ENCODE data around the gene NLRP3.

NLRP3 gene

DNA sequence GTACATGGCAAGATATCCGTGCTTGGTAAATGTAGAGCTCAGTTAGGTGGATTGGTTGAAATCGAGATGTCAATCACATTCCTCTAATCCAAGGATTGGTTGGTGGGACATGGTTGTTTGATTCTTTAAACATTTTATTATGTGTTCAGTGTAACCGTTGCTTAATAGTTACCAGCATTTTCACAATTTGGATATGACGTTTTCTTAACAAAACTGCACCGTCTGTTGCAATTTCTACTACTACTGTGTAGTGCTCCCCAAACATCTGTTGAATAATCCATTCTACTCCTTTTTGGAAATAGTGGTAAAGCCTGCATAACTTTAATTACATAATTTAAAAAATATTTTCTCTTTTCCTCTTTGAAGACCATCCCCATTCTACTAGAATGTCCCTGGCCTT is 25.6 kb downstream of the NLRP3 start:
- TF ChIP-seq, protein P1, sequence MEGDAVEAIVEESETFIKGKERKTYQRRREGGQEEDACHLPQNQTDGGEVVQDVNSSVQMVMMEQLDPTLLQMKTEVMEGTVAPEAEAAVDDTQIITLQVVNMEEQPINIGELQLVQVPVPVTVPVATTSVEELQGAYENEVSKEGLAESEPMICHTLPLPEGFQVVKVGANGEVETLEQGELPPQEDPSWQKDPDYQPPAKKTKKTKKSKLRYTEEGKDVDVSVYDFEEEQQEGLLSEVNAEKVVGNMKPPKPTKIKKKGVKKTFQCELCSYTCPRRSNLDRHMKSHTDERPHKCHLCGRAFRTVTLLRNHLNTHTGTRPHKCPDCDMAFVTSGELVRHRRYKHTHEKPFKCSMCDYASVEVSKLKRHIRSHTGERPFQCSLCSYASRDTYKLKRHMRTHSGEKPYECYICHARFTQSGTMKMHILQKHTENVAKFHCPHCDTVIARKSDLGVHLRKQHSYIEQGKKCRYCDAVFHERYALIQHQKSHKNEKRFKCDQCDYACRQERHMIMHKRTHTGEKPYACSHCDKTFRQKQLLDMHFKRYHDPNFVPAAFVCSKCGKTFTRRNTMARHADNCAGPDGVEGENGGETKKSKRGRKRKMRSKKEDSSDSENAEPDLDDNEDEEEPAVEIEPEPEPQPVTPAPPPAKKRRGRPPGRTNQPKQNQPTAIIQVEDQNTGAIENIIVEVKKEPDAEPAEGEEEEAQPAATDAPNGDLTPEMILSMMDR (IDR thresholded peaks at IDR 0.05; ENCODE audit: insufficient read depth, low read length, missing control alignments) = no peak
- no peak for DNase-seq (ENCODE audit: low read depth, low spot score)
- ChIA-PET CTCF (no interaction called here), POLR2A (no interaction called here)
- no peak overlapping the region for H3K4me3 ChIP-seq (ENCODE audit: low read depth, low read length)

DNA sequence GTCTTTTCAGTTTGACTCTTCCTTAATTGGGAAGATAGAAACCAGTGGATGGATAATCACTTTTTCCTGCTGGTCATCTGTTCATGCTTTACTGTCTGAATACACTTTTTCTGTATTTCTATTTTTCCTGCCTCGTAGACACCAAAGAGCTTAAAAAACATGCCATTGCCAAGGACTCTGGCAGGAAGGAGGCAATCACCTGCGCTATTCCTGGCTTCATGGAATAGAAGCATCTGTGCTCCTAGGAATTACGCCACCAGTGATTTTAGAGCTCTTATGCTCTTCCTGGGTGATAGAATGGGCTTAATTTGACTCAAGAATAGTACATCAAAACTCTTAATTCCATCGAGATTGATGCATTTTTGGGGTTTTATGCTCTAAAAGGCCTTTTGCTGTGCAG is 26.2 kb downstream of the NLRP3 start:
- CTCF ChIA-PET = no interaction called here
- POLR2A ChIA-PET = no interaction called here
- DNase-seq (ENCODE audit: low read depth, low spot score) = no peak
- TF ChIP-seq, protein P1 (IDR thresholded peaks at IDR 0.05; ENCODE audit: insufficient read depth, low read length, missing control alignments) = no peak
- no peak overlapping the region for H3K4me3 ChIP-seq (ENCODE audit: low read depth, low read length)

DNA sequence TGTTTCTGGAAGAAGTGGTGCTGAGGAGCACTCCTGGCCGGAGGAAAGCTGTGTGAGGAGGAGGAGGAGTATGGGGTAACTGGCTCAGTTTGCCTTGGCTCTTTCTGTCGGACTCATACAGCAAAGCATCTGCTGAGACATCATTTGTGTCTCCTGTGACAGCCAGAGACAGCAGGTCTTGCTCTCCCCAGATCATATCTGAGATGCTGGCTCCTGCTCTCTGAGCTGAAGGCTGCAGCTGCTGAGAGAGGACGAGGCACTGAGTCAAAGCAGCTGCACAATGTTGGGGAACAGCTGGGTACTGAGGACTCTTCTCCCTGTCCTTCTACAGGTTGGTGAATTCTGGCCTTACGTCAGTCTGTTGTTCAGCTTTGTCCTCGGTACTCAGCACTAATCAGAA is 27.7 kb downstream of the NLRP3 start:
- ChIA-PET CTCF (no interaction called here), POLR2A (no interaction called here)
- TF ChIP-seq, protein P1 (IDR thresholded peaks at IDR 0.05; ENCODE audit: insufficient read depth, low read length, missing control alignments) = no peak
- H3K4me3 ChIP-seq (ENCODE audit: low read depth, low read length) = no peak overlapping the region
- no peak for DNase-seq (ENCODE audit: low read depth, low spot score)

DNA sequence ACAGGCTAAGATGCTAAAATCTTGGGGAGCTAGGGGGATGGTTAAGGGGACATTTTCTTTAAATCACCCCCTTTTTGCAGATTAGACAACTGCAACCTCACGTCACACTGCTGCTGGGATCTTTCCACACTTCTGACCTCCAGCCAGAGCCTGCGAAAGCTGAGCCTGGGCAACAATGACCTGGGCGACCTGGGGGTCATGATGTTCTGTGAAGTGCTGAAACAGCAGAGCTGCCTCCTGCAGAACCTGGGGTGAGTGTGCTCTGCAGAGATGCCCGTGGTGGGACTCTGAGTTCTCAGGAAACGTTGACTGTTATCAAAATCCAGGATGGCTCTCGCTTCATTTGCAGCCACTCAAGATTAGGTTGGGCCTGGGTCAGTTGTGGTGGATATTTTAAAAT is 28.6 kb downstream of the NLRP3 start:
- DNase-seq (ENCODE audit: low read depth, low spot score) = no peak
- H3K4me3 ChIP-seq (ENCODE audit: low read depth, low read length) = no peak overlapping the region
- TF ChIP-seq, protein P1 (IDR thresholded peaks at IDR 0.05; ENCODE audit: insufficient read depth, low read length, missing control alignments) = no peak
- ChIA-PET POLR2A (no interaction called here), CTCF (no interaction called here)

DNA sequence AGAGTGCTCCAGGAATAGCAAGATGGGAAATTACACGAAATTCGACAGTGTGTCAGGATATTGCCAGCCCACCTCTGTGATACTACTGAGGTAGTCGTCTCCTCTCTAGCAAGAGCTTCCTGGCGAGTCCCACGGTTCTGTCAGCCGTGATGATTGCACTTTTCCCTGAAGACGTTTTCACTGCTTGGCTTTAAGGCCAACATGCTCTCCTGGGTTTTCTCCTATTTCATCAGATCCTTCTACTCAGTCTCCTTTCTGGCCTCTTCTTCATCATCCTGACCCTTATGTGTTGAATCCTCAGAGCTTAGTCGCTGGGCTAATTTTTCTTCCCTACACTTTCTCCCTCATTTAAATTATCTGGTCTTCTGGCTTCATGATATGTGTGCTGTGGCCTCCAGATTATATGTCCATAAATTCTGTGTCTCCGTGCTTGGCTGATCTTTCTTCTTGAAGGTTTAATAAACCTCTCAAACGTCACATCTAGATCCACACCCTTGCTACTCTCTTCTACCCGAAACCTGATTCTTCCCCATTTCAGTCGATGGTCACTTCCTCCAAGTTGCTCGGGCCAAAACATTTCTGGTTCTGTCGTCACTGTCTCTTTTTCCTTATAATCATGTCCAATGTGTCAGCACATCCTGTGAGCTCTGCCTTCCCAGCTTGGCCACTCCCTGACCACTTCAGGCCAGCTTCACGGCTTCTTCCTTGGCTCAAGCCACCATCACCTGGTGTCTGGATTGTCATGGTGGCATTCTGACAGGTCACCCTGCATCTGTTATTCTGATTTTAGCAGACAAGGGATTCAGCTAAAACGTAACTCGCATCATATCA is 29.8 kb downstream of the NLRP3 start:
- ChIA-PET POLR2A (no interaction called here), CTCF (no interaction called here)
- DNase-seq (ENCODE audit: low read depth, low spot score) = no peak
- TF ChIP-seq, protein P1 (IDR thresholded peaks at IDR 0.05; ENCODE audit: insufficient read depth, low read length, missing control alignments) = no peak
- H3K4me3 ChIP-seq (ENCODE audit: low read depth, low read length) = no peak overlapping the region

DNA sequence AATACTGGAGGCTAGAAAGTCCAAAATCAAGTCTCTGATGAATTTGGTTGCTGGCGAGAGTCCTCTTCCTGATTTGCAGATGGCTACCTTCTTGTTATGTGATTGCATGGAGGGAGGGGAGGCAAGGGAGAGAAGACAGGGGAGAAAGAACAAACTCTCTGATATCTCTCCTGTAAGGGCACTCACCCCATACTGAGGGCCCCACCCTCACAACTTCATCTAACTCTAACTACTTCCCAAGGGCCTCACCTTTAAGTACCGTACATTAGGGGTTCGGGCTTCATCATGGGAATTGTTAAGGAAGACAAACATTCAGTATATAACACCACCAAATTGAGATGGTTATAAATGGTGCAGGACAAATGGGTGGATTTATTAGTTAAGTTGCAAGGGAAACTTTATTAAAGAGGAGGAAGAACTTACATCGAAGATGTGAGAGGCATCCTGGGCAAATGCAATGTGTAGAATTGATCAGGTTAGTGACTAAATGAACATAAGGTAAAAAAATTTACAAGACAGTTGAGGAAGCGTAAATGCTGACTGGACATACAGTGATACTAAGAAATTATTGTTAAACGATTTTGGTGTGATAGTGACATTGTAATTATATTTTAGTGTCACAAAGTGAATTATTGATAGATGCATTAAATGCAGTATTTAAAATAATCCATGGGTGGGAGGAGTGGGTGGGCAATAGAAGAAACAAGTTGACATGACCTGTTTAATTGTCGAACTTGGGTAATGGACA is 31.4 kb downstream of the NLRP3 start:
- no peak for DNase-seq (ENCODE audit: low read depth, low spot score)
- ChIA-PET POLR2A (no interaction called here), CTCF (no interaction called here)
- no peak overlapping the region for H3K4me3 ChIP-seq (ENCODE audit: low read depth, low read length)
- TF ChIP-seq, protein P1 (IDR thresholded peaks at IDR 0.05; ENCODE audit: insufficient read depth, low read length, missing control alignments) = no peak

Measured in AG04449 (cell line).